OCI-LY7 (cell line): ENCODE data around the gene DUOXA1.

Experiments
- EZH2phosphoT487 ChIP-seq: fragments of 200-600 bp; sonication (generic); IDR thresholded peaks from 2 replicates; pipeline ENCODE4 v1.6.1; 2018; ENCODE audit warnings: low read depth, borderline replicate concordance, mild to moderate bottlenecking, mixed run types, antibody characterized with exemption, low read length, moderate library complexity, mixed read lengths
- TF ChIP-seq, protein P1 (sequence below): fragments of 200-600 bp; sonication (generic); conservative IDR thresholded peaks from 2 replicates; pipeline ENCODE4 v1.5.1; 2014; ENCODE audit warnings: mild to moderate bottlenecking, antibody characterized with exemption, low read length, moderate library complexity, mixed read lengths

DNA sequence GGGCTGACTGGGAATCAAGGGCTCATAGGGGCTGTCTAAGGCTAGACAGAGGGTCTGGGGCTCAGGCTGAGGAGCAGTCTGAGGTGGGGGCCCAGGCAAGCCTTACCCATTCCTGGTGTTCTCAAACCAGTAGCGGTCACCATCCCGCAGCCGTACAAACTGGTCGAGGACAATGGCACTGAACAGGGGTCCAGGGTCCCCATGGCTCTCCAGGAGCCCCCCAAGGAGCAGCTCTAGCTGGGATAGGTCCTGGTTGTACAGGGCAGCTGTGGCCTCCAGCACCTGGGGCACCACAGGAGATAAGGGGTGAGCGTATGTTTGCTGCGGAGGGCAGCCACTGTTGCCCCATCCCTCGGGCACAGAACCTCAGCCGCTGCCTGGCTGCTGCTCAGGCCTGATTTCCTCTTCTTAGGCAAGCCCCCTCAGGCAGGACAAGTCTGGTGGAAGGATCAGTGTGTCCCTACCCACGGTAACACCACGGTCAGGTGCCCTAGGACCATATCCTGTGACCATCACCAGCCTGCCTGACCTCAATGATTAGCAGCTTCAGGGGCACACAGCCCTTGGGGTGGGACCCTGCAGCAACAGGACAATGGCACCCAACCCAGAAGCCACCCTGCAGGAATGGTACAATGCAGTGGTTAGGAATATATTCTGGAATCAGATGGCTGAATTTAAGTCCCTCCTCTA lies 21.6 kb downstream of the DUOXA1 start:
- TF ChIP-seq, protein P1, sequence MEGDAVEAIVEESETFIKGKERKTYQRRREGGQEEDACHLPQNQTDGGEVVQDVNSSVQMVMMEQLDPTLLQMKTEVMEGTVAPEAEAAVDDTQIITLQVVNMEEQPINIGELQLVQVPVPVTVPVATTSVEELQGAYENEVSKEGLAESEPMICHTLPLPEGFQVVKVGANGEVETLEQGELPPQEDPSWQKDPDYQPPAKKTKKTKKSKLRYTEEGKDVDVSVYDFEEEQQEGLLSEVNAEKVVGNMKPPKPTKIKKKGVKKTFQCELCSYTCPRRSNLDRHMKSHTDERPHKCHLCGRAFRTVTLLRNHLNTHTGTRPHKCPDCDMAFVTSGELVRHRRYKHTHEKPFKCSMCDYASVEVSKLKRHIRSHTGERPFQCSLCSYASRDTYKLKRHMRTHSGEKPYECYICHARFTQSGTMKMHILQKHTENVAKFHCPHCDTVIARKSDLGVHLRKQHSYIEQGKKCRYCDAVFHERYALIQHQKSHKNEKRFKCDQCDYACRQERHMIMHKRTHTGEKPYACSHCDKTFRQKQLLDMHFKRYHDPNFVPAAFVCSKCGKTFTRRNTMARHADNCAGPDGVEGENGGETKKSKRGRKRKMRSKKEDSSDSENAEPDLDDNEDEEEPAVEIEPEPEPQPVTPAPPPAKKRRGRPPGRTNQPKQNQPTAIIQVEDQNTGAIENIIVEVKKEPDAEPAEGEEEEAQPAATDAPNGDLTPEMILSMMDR, result no peak
- TF ChIP-seq EZH2phosphoT487, result no peak
